HEK293 (cell line): ENCODE measurements around the gene MYL12A.

Experiments
- BCL11B ChIP-seq: fragments of 450-650 bp; formaldehyde crosslinking; IDR thresholded peaks from 2 replicates; pipeline ENCODE4 v1.5.1; 2016; ENCODE audit warnings: low read depth, missing biosample characterization, missing genetic modification characterization
- KLF10 ChIP-seq: fragments of 450-650 bp; IDR thresholded peaks from 2 replicates; pipeline ENCODE4 v1.5.1; 2018; ENCODE audit warnings: missing biosample characterization, mild to moderate bottlenecking, missing genetic modification characterization
- MEIS1 ChIP-seq: sonication (generic); formaldehyde crosslinking; IDR thresholded peaks from 2 replicates; pipeline ENCODE4 v1.8.1; 2022; ENCODE audit warnings: missing genetic modification reagents, mild to moderate bottlenecking, borderline replicate concordance
- RBAK ChIP-seq: fragments of 450-650 bp; formaldehyde crosslinking; IDR thresholded peaks from 2 replicates; pipeline ENCODE4 v1.5.1; 2016; ENCODE audit warnings: missing biosample characterization, missing genetic modification characterization
- REPIN1 ChIP-seq: fragments of 450-650 bp; formaldehyde crosslinking; IDR thresholded peaks from 2 replicates; pipeline ENCODE4 v1.5.1; 2017; ENCODE audit warnings: missing biosample characterization, missing genetic modification characterization, low read depth
- ZBTB48 ChIP-seq: fragments of 450-650 bp; formaldehyde crosslinking; IDR thresholded peaks from 2 replicates; pipeline ENCODE4 v1.5.1; 2016; ENCODE audit warnings: missing biosample characterization, missing genetic modification characterization
- ZNF132 ChIP-seq: fragments of 450-650 bp; formaldehyde crosslinking; IDR thresholded peaks from 2 replicates; pipeline ENCODE4 v1.5.1; 2017; ENCODE audit warnings: missing biosample characterization, missing genetic modification characterization, borderline replicate concordance
- ZNF530 ChIP-seq: fragments of 450-650 bp; formaldehyde crosslinking; IDR thresholded peaks from 2 replicates; pipeline ENCODE4 v1.5.1; 2016; ENCODE audit warnings: low read depth, missing biosample characterization, missing genetic modification characterization
- ZNF544 ChIP-seq: fragments of 450-650 bp; formaldehyde crosslinking; IDR thresholded peaks from 2 replicates; pipeline ENCODE4 v1.5.0; 2017; ENCODE audit warnings: missing biosample characterization, missing genetic modification characterization
- ZNF610 ChIP-seq: fragments of 450-650 bp; formaldehyde crosslinking; IDR thresholded peaks from 2 replicates; pipeline ENCODE4 v1.5.1; 2016; ENCODE audit warnings: missing biosample characterization, missing genetic modification characterization, borderline replicate concordance
- ZNF624 ChIP-seq: fragments of 450-650 bp; formaldehyde crosslinking; IDR thresholded peaks from 2 replicates; pipeline ENCODE4 v1.5.1; 2017; ENCODE audit warnings: missing biosample characterization, missing genetic modification characterization
- ZNF837 ChIP-seq: fragments of 450-650 bp; formaldehyde crosslinking; IDR thresholded peaks from 2 replicates; pipeline ENCODE4 v1.5.1; 2016; ENCODE audit warnings: missing biosample characterization, missing genetic modification characterization
- TF ChIP-seq, protein P1 (sequence below): fragments of 450-650 bp; formaldehyde crosslinking; IDR thresholded peaks from 2 replicates; pipeline ENCODE4 v1.5.1; 2016; ENCODE audit warnings: missing biosample characterization, missing genetic modification characterization
- TF ChIP-seq, protein P2 (sequence below): fragments of 450-650 bp; IDR thresholded peaks from 2 replicates; pipeline ENCODE4 v1.5.1; 2018; ENCODE audit warnings: missing biosample characterization, mild to moderate bottlenecking, missing genetic modification characterization
- TF ChIP-seq, protein P3 (sequence below): fragments of 450-650 bp; formaldehyde crosslinking; IDR thresholded peaks from 2 replicates; pipeline ENCODE4 v1.5.1; 2016; ENCODE audit warnings: missing biosample characterization, missing genetic modification characterization
- TF ChIP-seq, protein P4 (sequence below): fragments of 450-650 bp; formaldehyde crosslinking; IDR thresholded peaks from 2 replicates; pipeline ENCODE4 v1.5.1; 2017; ENCODE audit warnings: missing biosample characterization, missing genetic modification characterization
- TF ChIP-seq, protein P5 (sequence below): fragments of 450-650 bp; formaldehyde crosslinking; IDR thresholded peaks from 2 replicates; pipeline ENCODE4 v1.5.1; 2016; ENCODE audit warnings: missing biosample characterization, missing genetic modification characterization
- TF ChIP-seq, protein P6 (sequence below): fragments of 450-650 bp; formaldehyde crosslinking; conservative IDR thresholded peaks from 2 replicates; pipeline ENCODE4 v1.5.1; 2016; ENCODE audit warnings: low read depth, missing biosample characterization, missing genetic modification characterization
- TF ChIP-seq, protein P7 (sequence below): fragments of 450-650 bp; formaldehyde crosslinking; conservative IDR thresholded peaks from 2 replicates; pipeline ENCODE4 v1.5.1; 2016; ENCODE audit warnings: low read depth, missing biosample characterization, missing genetic modification characterization

Gene MYL12A

DNA sequence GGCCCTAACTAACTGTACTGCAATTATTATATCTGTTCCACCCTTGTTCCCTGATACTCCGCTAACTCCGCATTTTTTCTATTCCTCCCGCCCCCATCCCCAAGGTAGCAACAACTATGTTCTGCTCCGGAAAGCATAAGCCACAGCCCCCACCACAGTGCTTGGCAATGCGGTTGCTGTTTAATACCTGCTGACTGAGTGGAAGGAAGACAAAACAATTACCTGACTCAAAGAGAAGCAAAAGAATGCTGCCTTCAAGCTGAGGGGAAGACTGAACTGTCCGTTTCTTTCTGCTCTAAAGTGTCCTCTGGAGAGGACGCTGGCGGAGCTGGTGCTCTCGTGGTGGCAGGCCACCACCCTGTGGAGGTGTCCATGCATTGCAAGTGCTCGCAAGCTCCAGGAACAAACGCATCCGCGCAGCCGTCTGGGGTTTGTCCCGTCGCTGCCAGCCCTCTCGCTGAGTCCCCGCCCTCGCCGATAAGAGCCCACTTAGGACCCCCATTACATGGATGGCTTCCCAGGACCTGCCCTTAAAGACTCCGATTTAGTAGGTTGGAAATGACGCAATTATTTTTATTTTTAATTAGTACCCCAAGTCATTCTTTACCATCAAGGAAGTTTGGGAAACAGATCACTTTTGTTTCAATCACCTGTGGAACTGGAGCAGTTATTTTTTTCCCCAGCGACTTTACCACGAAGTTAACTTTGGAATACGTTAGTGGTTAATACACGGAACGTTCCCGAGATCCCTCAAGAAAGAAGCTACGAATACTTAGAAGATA is 1.6 kb upstream of the MYL12A start (continued):
- TF ChIP-seq, protein P1, sequence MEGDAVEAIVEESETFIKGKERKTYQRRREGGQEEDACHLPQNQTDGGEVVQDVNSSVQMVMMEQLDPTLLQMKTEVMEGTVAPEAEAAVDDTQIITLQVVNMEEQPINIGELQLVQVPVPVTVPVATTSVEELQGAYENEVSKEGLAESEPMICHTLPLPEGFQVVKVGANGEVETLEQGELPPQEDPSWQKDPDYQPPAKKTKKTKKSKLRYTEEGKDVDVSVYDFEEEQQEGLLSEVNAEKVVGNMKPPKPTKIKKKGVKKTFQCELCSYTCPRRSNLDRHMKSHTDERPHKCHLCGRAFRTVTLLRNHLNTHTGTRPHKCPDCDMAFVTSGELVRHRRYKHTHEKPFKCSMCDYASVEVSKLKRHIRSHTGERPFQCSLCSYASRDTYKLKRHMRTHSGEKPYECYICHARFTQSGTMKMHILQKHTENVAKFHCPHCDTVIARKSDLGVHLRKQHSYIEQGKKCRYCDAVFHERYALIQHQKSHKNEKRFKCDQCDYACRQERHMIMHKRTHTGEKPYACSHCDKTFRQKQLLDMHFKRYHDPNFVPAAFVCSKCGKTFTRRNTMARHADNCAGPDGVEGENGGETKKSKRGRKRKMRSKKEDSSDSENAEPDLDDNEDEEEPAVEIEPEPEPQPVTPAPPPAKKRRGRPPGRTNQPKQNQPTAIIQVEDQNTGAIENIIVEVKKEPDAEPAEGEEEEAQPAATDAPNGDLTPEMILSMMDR = peak; percentile 95
- TF ChIP-seq, protein P2, sequence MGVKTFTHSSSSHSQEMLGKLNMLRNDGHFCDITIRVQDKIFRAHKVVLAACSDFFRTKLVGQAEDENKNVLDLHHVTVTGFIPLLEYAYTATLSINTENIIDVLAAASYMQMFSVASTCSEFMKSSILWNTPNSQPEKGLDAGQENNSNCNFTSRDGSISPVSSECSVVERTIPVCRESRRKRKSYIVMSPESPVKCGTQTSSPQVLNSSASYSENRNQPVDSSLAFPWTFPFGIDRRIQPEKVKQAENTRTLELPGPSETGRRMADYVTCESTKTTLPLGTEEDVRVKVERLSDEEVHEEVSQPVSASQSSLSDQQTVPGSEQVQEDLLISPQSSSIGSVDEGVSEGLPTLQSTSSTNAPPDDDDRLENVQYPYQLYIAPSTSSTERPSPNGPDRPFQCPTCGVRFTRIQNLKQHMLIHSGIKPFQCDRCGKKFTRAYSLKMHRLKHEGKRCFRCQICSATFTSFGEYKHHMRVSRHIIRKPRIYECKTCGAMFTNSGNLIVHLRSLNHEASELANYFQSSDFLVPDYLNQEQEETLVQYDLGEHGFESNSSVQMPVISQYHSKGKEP = no peak
- no peak for TF ChIP-seq REPIN1
- TF ChIP-seq ZNF837 (tag by site-specific recombination) = no peak
- TF ChIP-seq, protein P3, sequence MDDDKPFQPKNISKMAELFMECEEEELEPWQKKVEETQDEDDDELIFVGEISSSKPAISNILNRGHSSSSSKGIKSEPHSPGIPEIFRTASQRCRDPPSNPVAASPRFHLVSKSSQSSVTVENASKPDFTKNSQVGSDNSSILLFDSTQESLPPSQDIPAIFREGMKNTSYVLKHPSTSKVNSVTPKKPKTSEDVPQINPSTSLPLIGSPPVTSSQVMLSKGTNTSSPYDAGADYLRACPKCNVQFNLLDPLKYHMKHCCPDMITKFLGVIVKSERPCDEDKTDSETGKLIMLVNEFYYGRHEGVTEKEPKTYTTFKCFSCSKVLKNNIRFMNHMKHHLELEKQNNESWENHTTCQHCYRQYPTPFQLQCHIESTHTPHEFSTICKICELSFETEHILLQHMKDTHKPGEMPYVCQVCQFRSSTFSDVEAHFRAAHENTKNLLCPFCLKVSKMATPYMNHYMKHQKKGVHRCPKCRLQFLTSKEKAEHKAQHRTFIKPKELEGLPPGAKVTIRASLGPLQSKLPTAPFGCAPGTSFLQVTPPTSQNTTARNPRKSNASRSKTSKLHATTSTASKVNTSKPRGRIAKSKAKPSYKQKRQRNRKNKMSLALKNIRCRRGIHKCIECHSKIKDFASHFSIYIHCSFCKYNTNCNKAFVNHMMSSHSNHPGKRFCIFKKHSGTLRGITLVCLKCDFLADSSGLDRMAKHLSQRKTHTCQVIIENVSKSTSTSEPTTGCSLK = no peak
- no peak for TF ChIP-seq RBAK (tag by site-specific recombination)
- no peak for TF ChIP-seq BCL11B (tag by site-specific recombination)
- no peak for TF ChIP-seq ZNF132 (tag by site-specific recombination)
- TF ChIP-seq MEIS1 (CRISPR knock-in tag) = no peak
- TF ChIP-seq, protein P4, sequence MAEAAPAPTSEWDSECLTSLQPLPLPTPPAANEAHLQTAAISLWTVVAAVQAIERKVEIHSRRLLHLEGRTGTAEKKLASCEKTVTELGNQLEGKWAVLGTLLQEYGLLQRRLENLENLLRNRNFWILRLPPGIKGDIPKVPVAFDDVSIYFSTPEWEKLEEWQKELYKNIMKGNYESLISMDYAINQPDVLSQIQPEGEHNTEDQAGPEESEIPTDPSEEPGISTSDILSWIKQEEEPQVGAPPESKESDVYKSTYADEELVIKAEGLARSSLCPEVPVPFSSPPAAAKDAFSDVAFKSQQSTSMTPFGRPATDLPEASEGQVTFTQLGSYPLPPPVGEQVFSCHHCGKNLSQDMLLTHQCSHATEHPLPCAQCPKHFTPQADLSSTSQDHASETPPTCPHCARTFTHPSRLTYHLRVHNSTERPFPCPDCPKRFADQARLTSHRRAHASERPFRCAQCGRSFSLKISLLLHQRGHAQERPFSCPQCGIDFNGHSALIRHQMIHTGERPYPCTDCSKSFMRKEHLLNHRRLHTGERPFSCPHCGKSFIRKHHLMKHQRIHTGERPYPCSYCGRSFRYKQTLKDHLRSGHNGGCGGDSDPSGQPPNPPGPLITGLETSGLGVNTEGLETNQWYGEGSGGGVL (tag by site-specific recombination) = no peak
- TF ChIP-seq ZNF610 = no peak
- TF ChIP-seq ZNF530 (tag by site-specific recombination) = no peak
- TF ChIP-seq, protein P5, sequence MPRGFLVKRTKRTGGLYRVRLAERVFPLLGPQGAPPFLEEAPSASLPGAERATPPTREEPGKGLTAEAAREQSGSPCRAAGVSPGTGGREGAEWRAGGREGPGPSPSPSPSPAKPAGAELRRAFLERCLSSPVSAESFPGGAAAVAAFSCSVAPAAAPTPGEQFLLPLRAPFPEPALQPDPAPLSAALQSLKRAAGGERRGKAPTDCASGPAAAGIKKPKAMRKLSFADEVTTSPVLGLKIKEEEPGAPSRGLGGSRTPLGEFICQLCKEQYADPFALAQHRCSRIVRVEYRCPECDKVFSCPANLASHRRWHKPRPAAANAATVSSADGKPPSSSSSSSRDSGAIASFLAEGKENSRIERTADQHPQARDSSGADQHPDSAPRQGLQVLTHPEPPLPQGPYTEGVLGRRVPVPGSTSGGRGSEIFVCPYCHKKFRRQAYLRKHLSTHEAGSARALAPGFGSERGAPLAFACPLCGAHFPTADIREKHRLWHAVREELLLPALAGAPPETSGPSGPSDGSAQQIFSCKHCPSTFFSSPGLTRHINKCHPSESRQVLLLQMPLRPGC (tag by site-specific recombination) = no peak
- no peak for TF ChIP-seq ZNF624 (tag by site-specific recombination)
- TF ChIP-seq ZNF544 (tag by site-specific recombination) = no peak
- TF ChIP-seq, protein P6, sequence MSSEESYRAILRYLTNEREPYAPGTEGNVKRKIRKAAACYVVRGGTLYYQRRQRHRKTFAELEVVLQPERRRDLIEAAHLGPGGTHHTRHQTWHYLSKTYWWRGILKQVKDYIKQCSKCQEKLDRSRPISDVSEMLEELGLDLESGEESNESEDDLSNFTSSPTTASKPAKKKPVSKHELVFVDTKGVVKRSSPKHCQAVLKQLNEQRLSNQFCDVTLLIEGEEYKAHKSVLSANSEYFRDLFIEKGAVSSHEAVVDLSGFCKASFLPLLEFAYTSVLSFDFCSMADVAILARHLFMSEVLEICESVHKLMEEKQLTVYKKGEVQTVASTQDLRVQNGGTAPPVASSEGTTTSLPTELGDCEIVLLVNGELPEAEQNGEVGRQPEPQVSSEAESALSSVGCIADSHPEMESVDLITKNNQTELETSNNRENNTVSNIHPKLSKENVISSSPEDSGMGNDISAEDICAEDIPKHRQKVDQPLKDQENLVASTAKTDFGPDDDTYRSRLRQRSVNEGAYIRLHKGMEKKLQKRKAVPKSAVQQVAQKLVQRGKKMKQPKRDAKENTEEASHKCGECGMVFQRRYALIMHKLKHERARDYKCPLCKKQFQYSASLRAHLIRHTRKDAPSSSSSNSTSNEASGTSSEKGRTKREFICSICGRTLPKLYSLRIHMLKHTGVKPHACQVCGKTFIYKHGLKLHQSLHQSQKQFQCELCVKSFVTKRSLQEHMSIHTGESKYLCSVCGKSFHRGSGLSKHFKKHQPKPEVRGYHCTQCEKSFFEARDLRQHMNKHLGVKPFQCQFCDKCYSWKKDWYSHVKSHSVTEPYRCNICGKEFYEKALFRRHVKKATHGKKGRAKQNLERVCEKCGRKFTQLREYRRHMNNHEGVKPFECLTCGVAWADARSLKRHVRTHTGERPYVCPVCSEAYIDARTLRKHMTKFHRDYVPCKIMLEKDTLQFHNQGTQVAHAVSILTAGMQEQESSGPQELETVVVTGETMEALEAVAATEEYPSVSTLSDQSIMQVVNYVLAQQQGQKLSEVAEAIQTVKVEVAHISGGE = no peak
- TF ChIP-seq, protein P7, sequence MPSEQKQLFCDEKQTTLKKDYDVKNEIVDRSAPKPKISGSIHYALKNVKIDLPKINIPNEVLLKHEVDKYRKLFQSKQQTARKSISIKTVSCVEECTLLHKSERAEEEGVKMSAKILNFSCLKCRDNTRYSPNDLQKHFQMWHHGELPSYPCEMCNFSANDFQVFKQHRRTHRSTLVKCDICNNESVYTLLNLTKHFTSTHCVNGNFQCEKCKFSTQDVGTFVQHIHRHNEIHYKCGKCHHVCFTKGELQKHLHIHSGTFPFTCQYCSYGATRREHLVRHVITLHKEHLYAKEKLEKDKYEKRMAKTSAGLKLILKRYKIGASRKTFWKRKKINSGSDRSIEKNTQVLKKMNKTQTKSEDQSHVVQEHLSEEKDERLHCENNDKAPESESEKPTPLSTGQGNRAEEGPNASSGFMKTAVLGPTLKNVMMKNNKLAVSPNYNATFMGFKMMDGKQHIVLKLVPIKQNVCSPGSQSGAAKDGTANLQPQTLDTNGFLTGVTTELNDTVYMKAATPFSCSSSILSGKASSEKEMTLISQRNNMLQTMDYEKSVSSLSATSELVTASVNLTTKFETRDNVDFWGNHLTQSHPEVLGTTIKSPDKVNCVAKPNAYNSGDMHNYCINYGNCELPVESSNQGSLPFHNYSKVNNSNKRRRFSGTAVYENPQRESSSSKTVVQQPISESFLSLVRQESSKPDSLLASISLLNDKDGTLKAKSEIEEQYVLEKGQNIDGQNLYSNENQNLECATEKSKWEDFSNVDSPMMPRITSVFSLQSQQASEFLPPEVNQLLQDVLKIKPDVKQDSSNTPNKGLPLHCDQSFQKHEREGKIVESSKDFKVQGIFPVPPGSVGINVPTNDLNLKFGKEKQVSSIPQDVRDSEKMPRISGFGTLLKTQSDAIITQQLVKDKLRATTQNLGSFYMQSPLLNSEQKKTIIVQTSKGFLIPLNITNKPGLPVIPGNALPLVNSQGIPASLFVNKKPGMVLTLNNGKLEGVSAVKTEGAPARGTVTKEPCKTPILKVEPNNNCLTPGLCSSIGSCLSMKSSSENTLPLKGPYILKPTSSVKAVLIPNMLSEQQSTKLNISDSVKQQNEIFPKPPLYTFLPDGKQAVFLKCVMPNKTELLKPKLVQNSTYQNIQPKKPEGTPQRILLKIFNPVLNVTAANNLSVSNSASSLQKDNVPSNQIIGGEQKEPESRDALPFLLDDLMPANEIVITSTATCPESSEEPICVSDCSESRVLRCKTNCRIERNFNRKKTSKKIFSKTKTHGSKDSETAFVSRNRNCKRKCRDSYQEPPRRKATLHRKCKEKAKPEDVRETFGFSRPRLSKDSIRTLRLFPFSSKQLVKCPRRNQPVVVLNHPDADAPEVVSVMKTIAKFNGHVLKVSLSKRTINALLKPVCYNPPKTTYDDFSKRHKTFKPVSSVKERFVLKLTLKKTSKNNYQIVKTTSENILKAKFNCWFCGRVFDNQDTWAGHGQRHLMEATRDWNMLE (tag by site-specific recombination) = no peak
- TF ChIP-seq ZBTB48 (tag by site-specific recombination) = 0 out of 2 replicates have a peak, but pooled peaks have one; percentile 13
- TF ChIP-seq KLF10 (tag by site-specific recombination) = no peak
